ENCODE measurements around the gene IGF2BP2. TPM values are rescaled to one million over a fixed set of nuclear protein-coding genes. Genes with fewer than 3 reads are reported as not detected.

The IGF2BP2 gene
- total and polyA plus RNA-seq, 9 of the 15 experiments (the other 6 are each of a cell fraction or from before 2014, with no cell fraction given) = 3.2 to 59.6 (median 30.5) TPM

DNA sequence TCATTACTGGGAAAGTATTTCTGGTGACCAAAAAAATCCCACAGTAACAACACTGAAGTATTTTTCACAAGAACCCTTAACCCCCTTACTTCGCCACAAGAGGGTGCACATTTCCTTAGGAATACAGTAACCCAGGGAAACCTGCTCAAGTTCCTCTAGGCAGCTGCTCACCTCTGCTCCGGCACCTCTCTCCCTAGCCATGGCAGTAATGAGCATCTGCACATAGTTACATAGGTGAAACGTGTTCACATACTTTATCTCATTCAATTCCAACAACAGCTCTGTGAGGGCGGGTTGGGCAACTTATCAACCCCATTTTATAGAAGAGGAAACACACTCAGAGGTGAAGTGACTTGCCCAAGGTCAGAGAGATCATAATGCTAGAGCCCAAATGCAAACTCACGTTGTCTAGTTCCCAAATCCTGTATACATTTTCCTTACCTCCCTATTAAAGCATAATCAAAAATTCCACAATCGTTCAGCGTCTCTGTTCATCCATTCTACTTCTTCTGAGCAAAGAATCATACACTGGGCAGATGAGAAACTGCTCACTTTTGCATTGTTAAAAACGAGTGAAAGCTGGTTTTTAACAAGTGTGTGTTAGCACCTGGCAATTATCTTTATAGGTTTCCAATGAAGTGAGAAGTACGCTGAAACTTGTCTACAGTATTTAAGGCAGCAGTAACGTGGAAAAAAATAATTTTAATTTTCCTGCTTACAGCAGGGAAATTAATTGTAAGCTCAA is 90.7 kb downstream of the IGF2BP2 start (continued):
- TF ChIP-seq, protein P1, sequence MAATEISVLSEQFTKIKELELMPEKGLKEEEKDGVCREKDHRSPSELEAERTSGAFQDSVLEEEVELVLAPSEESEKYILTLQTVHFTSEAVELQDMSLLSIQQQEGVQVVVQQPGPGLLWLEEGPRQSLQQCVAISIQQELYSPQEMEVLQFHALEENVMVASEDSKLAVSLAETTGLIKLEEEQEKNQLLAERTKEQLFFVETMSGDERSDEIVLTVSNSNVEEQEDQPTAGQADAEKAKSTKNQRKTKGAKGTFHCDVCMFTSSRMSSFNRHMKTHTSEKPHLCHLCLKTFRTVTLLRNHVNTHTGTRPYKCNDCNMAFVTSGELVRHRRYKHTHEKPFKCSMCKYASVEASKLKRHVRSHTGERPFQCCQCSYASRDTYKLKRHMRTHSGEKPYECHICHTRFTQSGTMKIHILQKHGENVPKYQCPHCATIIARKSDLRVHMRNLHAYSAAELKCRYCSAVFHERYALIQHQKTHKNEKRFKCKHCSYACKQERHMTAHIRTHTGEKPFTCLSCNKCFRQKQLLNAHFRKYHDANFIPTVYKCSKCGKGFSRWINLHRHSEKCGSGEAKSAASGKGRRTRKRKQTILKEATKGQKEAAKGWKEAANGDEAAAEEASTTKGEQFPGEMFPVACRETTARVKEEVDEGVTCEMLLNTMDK (IDR thresholded peaks at IDR 0.05; ENCODE audit: borderline replicate concordance, insufficient read depth, low read depth, low read length, poor library complexity, severe bottlenecking) = peak; percentile 39
- TF ChIP-seq MYC (IDR thresholded peaks at IDR 0.05; ENCODE audit: low read depth, low read length) (no peak), MYC (CRISPR knock-in tag; IDR thresholded peaks at IDR 0.05; ENCODE audit: borderline replicate concordance, low read depth) (no peak), ELF1 (tag; IDR thresholded peaks at IDR 0.05) (no peak), ESRRA (IDR thresholded peaks at IDR 0.05; ENCODE audit: borderline replicate concordance, low read depth) (peak; percentile 96), RAD51 (IDR thresholded peaks at IDR 0.05; ENCODE audit: borderline replicate concordance, low read depth) (no peak; the same call in 1 of the 2 replicates), FUS (optimal IDR thresholded peaks at IDR 0.05; ENCODE audit: low read depth, low read length) (no peak), MBD2 (IDR thresholded peaks at IDR 0.05; ENCODE audit: borderline replicate concordance, low read depth) (no peak), SIRT6 (IDR thresholded peaks at IDR 0.05; ENCODE audit: low read depth, low read length) (no peak), MCM2 (IDR thresholded peaks at IDR 0.05; ENCODE audit: low read depth) (no peak), ZNF347 (CRISPR knock-in tag; IDR thresholded peaks at IDR 0.05; ENCODE audit: low read depth) (no peak), HDAC3 (IDR thresholded peaks at IDR 0.05; ENCODE audit: borderline replicate concordance, partially characterized antibody) (no peak), ZNF143 (CRISPR knock-in tag; IDR thresholded peaks at IDR 0.05) (no peak), ZNF3 (CRISPR knock-in tag; IDR thresholded peaks at IDR 0.05) (no peak), ZFP1 (CRISPR knock-in tag; IDR thresholded peaks at IDR 0.05) (no peak), HDGF (IDR thresholded peaks at IDR 0.05) (no peak), FOXK2 (conservative IDR thresholded peaks at IDR 0.05 in 1 of 2, IDR thresholded peaks at IDR 0.05 in 1 of 2; ENCODE audit: low read depth in 2 of 2) (0 out of 4 replicates have a peak, but pooled peaks of 1 of the 2 experiments have one; percentile 31), CLOCK (CRISPR knock-in tag; IDR thresholded peaks at IDR 0.05; ENCODE audit: borderline replicate concordance) (no peak)
- TF ChIP-seq, protein P2, sequence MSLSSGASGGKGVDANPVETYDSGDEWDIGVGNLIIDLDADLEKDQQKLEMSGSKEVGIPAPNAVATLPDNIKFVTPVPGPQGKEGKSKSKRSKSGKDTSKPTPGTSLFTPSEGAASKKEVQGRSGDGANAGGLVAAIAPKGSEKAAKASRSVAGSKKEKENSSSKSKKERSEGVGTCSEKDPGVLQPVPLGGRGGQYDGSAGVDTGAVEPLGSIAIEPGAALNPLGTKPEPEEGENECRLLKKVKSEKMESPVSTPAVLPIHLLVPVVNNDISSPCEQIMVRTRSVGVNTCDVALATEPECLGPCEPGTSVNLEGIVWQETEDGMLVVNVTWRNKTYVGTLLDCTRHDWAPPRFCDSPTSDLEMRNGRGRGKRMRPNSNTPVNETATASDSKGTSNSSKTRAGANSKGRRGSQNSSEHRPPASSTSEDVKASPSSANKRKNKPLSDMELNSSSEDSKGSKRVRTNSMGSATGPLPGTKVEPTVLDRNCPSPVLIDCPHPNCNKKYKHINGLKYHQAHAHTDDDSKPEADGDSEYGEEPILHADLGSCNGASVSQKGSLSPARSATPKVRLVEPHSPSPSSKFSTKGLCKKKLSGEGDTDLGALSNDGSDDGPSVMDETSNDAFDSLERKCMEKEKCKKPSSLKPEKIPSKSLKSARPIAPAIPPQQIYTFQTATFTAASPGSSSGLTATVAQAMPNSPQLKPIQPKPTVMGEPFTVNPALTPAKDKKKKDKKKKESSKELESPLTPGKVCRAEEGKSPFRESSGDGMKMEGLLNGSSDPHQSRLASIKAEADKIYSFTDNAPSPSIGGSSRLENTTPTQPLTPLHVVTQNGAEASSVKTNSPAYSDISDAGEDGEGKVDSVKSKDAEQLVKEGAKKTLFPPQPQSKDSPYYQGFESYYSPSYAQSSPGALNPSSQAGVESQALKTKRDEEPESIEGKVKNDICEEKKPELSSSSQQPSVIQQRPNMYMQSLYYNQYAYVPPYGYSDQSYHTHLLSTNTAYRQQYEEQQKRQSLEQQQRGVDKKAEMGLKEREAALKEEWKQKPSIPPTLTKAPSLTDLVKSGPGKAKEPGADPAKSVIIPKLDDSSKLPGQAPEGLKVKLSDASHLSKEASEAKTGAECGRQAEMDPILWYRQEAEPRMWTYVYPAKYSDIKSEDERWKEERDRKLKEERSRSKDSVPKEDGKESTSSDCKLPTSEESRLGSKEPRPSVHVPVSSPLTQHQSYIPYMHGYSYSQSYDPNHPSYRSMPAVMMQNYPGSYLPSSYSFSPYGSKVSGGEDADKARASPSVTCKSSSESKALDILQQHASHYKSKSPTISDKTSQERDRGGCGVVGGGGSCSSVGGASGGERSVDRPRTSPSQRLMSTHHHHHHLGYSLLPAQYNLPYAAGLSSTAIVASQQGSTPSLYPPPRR (CRISPR knock-in tag; IDR thresholded peaks at IDR 0.05; ENCODE audit: borderline replicate concordance) = no peak
